Astrocyte of the cerebellum (primary cell): ENCODE results near the gene SNX15.

Experiments
- DNase-seq: peaks from one replicate; pipeline ENCODE4 v3.0.0-alpha.2; 2011; ENCODE audit warnings: low read depth
- H3K4me3 ChIP-seq: 2 replicates; pipeline ENCODE4 v1.5.1; 2011; ENCODE audit warnings: mild to moderate bottlenecking, low read depth, low read length, moderate library complexity
- in situ Hi-C: cut with HindIII; loops from 2 replicates; pipeline ENCODE4 v1.10.0; 2017; ENCODE audit warnings: low sequenced_read_pairs
- TF ChIP-seq, protein P1 (sequence below): IDR thresholded peaks from 2 replicates; pipeline ENCODE4 v1.5.1; 2012; ENCODE audit warnings: low read length, low read depth, moderate library complexity, mild to moderate bottlenecking; ENCODE audit errors: missing control alignments

Gene SNX15

DNA sequence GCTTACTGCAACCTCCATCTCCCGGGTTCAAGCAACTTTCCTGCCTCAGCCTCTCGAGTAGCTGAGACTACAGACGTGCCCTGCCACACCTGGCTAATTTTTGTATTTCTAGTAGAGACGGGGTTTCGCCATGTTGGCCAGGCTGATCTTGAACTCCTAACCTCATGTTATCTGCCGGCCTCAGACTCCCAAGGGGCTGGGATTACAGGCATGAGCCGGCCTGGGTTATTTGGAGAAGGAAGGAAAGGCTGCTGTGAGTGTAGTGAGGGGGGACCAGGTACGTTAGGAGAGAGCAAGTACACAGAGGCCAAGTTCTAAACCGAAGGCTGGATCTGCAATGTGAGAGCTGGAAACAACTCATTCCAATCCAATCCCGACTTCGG is 30.9 kb upstream of the SNX15 start:
- no peak overlapping the region for H3K4me3 ChIP-seq
- TF ChIP-seq, protein P1, sequence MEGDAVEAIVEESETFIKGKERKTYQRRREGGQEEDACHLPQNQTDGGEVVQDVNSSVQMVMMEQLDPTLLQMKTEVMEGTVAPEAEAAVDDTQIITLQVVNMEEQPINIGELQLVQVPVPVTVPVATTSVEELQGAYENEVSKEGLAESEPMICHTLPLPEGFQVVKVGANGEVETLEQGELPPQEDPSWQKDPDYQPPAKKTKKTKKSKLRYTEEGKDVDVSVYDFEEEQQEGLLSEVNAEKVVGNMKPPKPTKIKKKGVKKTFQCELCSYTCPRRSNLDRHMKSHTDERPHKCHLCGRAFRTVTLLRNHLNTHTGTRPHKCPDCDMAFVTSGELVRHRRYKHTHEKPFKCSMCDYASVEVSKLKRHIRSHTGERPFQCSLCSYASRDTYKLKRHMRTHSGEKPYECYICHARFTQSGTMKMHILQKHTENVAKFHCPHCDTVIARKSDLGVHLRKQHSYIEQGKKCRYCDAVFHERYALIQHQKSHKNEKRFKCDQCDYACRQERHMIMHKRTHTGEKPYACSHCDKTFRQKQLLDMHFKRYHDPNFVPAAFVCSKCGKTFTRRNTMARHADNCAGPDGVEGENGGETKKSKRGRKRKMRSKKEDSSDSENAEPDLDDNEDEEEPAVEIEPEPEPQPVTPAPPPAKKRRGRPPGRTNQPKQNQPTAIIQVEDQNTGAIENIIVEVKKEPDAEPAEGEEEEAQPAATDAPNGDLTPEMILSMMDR, result no peak
- DNase-seq, result no peak
- in situ Hi-C loops, result no loop called here

DNA sequence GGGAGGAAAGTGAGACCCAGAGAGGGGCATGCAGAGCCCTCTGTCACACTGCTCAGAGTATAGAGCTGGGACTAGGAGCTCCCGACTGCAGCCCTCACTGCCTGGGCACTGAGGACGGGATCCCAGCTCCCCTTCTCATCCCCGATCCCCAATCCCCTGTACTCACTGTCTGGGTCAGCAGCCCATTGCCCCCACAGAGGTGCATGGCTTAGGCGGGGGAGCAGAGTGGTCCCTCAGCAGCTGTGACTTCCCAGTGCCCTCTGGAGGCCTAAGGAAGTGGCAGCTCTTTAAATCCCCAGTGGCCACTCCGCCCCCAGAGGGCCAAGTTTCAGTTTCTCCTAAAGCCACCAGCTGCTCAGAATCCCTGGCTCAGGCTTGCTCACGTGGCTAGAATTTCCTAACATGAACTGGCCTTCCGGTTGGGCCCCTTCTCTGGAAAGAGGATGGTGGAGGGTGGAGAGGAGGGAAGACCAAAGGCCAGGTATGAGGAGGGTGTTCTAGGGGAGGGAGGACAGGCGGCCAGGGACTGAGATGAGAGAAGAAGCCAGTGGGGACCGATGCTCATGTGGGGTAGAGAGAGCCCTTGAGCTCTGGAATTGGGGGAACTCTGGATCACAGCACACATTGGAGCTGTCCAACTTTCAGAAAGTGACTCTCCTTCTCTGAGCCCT is 30.4 kb upstream of the SNX15 start, which contains the start of gene BATF2:
TSS of gene BATF2 (minus strand) at position 262 of the 671 bp plus-strand sequence. CDS start at position 205, 57 bp downstream.
- DNase-seq, result no peak
- in situ Hi-C loops, result no loop called here
- TF ChIP-seq, protein P1, result peak; percentile 19
- H3K4me3 ChIP-seq, result no peak within 1 kb of the TSS

DNA sequence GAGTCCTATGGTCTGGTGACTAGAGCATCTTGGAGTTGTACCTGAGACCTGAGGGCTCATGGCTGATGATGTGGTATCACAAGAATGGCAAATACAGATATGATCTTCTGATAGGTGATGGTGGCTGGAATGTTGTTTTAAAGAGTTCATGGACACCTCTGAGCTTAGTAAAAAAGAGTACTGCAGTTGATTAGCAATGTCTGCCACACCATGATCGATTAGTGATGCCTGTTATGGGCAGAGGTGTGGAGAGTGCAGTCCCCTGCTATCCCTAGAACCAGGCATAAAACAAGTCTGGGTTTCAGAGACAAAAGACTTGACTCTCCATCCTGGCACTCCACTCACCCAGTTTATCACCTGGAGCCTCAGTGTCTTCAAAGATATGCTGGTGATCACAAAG is 29.1 kb upstream of the SNX15 start:
- in situ Hi-C loops, result no loop called here
- TF ChIP-seq, protein P1, result no peak
- H3K4me3 ChIP-seq, result no peak overlapping the region
- DNase-seq, result no peak

DNA sequence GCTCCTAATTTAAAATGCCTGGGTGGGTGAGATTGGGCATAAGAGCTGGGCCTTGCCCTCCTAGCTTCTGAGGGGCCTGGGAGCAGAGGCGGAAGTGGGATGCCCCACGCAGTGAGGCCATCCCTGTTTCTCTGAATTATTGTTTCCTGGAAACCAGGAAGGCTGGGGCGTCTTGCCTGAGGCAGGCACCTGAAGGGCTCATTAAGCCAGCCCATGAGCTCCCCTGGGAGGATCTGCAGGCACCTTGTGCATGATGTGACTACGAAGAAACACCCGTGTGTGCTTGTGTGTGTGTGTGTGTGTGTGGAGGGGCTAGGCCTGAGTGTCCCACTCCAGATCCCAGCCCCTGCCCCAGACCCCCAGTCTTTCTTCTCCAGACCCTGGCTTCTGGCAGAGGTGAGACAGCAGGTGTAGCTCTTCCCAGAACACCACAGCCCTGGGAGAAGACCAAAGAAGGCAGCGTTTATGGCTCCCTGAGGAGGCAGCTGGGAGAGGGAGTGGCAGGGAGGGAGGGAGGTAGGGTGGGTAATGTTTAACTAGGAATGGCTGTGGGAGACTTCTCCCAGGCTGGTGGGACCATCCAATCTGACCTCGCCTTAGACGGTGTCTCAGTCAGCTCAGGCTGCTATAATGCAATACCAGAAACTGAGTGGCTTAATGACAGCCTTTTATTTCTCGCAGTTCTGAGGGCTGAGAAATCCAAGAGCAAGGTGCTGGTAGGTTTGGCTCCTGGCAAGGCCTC is 28.4 kb upstream of the SNX15 start:
- TF ChIP-seq, protein P1, result no peak
- DNase-seq, result no peak
- in situ Hi-C loops, result no loop called here
- H3K4me3 ChIP-seq, result no peak overlapping the region

DNA sequence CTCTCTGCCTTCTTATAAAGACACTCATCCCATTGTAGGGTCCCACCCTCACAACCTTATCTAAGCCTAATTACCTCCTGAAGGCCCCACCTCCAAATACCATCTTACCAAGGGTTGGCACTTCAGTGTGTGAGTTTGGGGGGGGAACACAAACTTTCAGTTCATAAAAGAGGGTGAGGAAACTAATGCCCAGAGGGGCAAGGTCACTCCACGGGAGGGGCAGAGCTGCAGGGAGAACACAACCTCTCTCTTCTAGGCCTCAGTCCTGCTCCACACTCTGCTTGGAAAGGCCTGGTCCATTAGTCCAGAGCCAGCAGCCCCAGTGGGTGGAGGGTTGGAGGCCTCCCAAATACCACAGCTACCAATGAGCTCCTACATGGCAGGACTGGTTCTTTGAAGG is 27.8 kb upstream of the SNX15 start:
- in situ Hi-C loops, result no loop called here
- no peak for DNase-seq
- no peak overlapping the region for H3K4me3 ChIP-seq
- TF ChIP-seq, protein P1, result no peak

DNA sequence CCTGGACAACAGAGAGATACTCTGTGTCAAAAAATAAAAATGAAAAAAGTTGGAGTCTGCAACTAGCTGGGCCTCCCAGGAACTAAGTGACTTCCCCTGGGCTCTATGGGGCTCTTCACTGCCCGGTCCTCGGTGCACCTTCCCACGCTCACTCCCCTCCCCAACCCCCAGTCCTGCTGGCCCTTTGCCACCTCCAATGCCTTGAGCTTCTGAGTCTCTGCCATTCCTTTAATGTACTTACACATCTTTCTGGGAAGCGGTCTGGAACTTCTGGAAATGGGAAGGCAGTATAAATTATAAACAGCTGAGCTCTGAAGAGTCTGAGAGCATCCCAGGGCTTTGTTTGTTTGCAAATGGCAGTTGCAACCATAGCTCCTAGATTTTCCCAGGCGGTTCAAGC is 24.5 kb upstream of the SNX15 start:
- in situ Hi-C loops, result no loop called here
- no peak overlapping the region for H3K4me3 ChIP-seq
- TF ChIP-seq, protein P1, result no peak
- no peak for DNase-seq
